Measurements from ENCODE around the gene PKP1. TPM values are rescaled to one million over a fixed set of nuclear protein-coding genes. Genes with fewer than 3 reads are reported as not detected.
A peak's percentile ranks its signal among the peaks of the same experiment; 100 is the strongest.

PKP1 gene
- total RNA-seq, 2 donors from 2014 or later = 36.8 to 82.9 TPM

GRCh38 chr1:201336711-201337450 lies 53.6 kb downstream of the PKP1 start:
- TF ChIP-seq CTCF (IDR thresholded peaks at IDR 0.05) (no peak), POLR2A (IDR thresholded peaks at IDR 0.05) (no peak), POLR2AphosphoS5 (IDR thresholded peaks at IDR 0.05) (no peak)
- H3K4me3 ChIP-seq = no peak overlapping the region
- no peaks in the 10 kb centered on the region for H3K27me3 ChIP-seq (replicated peaks; ENCODE audit: insufficient read depth)
- intact Hi-C loops (cut with DNase I) = no loop called here
- no peak for DNase-seq (ENCODE audit: low spot score)
- WGBS = 96% methylated on average over 9 of the region's 9 CpGs
- no peaks in the 10 kb centered on the region for H3K36me3 ChIP-seq
- no peak overlapping the region for H3K27ac ChIP-seq
- no peaks in the 10 kb centered on the region for H3K4me1 ChIP-seq (replicated peaks)
- H3K9me3 ChIP-seq = no peaks in the 10 kb centered on the region

DNA sequence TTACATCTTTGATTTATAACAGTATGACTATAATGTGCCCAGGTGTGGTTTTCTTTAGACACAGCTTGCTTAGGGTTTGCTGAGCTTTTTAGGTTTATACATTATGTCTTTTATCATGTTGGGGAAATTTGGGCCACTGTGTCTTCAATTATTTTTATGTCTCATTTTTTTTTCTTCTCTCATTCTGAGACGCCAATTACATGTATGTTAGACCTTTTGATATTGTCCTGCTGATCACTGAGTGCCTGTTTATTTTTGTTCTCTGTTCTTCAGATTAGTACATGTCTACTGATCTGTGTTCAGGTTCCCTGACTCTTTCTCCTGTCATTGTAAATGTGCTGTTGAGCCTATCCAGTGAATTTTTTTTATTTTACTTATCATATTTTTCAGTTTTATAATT lies 58.1 kb downstream of the PKP1 start:
- no peaks in the 10 kb centered on the region for H3K36me3 ChIP-seq
- H3K27ac ChIP-seq = no peak overlapping the region
- intact Hi-C loops (cut with DNase I) = no loop called here
- peaks cover 2% of the 10 kb centered on the region for H3K4me1 ChIP-seq (replicated peaks)
- H3K4me3 ChIP-seq = no peak overlapping the region
- WGBS = 90% methylated on average over 1 of the region's 1 CpG
- TF ChIP-seq CTCF (IDR thresholded peaks at IDR 0.05) (no peak), POLR2AphosphoS5 (IDR thresholded peaks at IDR 0.05) (no peak)
- H3K27me3 ChIP-seq (replicated peaks; ENCODE audit: insufficient read depth) = no peaks in the 10 kb centered on the region
- no peak for DNase-seq (ENCODE audit: low spot score)
- no peaks in the 10 kb centered on the region for H3K9me3 ChIP-seq

DNA sequence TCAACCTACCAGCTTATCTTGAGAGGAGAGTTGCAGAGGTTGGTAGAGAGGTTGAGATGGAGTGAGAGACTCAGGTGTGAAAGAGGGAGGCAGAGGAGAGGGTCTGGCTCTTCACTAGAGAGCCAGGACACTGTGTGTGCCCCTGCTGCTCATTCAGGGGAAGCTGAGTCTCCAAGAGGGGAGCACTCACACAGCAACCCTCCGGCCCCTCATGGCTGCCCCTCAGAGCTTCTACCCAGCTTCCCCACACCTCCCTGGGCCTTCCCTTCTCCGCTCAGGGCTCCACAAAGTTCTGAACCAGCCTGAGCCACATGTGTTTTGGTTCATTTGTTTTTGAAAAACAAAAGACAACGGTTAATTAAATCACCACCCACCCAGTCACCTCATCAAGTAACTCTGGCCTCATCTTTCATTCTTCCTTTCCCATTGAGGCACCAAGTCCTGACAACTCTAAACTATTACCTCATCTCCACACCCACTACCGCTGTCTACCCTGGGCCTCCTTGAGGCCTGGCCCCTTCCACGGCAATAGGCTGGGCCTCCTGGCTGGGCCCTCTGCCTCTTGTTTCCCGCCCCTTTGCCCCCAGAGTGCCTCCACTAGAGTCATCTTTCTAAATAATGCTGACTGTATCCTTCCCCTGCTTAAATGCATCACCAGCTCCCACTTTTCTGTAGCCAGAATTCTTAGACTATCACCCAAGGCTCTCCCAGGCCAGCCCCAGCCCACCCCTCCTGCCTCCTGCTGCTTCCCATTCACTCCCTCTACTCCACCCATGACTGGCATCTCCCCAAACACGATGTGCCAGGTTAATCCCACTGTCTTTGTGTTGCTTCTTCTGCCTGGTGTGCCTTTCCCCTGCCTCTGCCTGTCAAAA lies 61.1 kb downstream of the PKP1 start:
- Histone ChIP-seq H3K36me3 (no peaks in the 10 kb centered on the region), H3K27ac (no peak overlapping the region), H3K27me3 (replicated peaks; ENCODE audit: insufficient read depth) (no peaks in the 10 kb centered on the region), H3K4me1 (replicated peaks) (peaks cover 3% of the 10 kb centered on the region), H3K4me3 (no peak overlapping the region), H3K9me3 (no peaks in the 10 kb centered on the region)
- no peak for DNase-seq (ENCODE audit: low spot score)
- intact Hi-C loops (cut with DNase I) = loop anchor here (5.0 kb wide), 1 partner anchor 63 kb away; no protein-coding TSS in a partner anchor
- 65% methylated on average over 7 of the region's 7 CpGs for WGBS
- TF ChIP-seq POLR2AphosphoS5 (IDR thresholded peaks at IDR 0.05) (no peak), CTCF (IDR thresholded peaks at IDR 0.05) (no peak), POLR2A (IDR thresholded peaks at IDR 0.05) (no peak)

GRCh38 chr1:201345081-201345355 lies 61.7 kb downstream of the PKP1 start:
- WGBS = 60% methylated on average over 5 of the region's 5 CpGs
- Histone ChIP-seq H3K27ac (no peak overlapping the region), H3K27me3 (replicated peaks; ENCODE audit: insufficient read depth) (no peaks in the 10 kb centered on the region)

GRCh38 chr1:201346337-201346939 lies 63.1 kb downstream of the PKP1 start:
- intact Hi-C loops (cut with DNase I) = loop anchor here (5.0 kb wide), 1 partner anchor 61 kb away; no protein-coding TSS in a partner anchor

More at GRCh38 chr1:201345081-201345355, 61.7 kb downstream of the PKP1 start:
- no peak for TF ChIP-seq POLR2A (IDR thresholded peaks at IDR 0.05)
- Histone ChIP-seq H3K36me3 (no peaks in the 10 kb centered on the region), H3K4me3 (no peak overlapping the region), H3K9me3 (no peaks in the 10 kb centered on the region), H3K4me1 (replicated peaks) (peaks cover 3% of the 10 kb centered on the region)
- no peak for DNase-seq (ENCODE audit: low spot score)
- intact Hi-C loops (cut with DNase I) = loop anchor here (5.0 kb wide), 1 partner anchor 62 kb away; no protein-coding TSS in a partner anchor

More at GRCh38 chr1:201346337-201346939, 63.1 kb downstream of the PKP1 start:
- Histone ChIP-seq H3K4me1 (replicated peaks) (peaks cover 3% of the 10 kb centered on the region), H3K27ac (no peak overlapping the region), H3K36me3 (no peaks in the 10 kb centered on the region), H3K4me3 (no peak overlapping the region), H3K27me3 (replicated peaks; ENCODE audit: insufficient read depth) (no peaks in the 10 kb centered on the region), H3K9me3 (no peaks in the 10 kb centered on the region)
- whole genome bisulfite sequencing = 45% methylated on average over 5 of the region's 5 CpGs
- TF ChIP-seq CTCF (IDR thresholded peaks at IDR 0.05) (peak; percentile 12 to 72 (median 62)), POLR2A (IDR thresholded peaks at IDR 0.05) (no peak), POLR2AphosphoS5 (IDR thresholded peaks at IDR 0.05) (peak; percentile 54)
- peak; percentile 70 for DNase-seq (ENCODE audit: low spot score)
